Measurements from ENCODE around the gene DPF1.

The DPF1 gene

GRCh38 chr19:38206928-38207327 is 17.1 kb downstream of the DPF1 start:
- Histone ChIP-seq H3K4me1 (ENCODE audit: insufficient read depth, low read length) (0 out of 2 replicates have a peak, but pooled peaks cover 6% of the 10 kb centered on the region), H3K27me3 (ENCODE audit: insufficient read depth, low read length) (no peaks in the 10 kb centered on the region), H3K36me3 (ENCODE audit: insufficient read depth, low read length) (peaks cover 8% of the 10 kb centered on the region), H3K9me3 (ENCODE audit: insufficient read depth, low read depth, low read length) (no peaks in the 10 kb centered on the region), H3K4me3 (ENCODE audit: low read length) (no peak overlapping the region), H3K9ac (ENCODE audit: low read depth, low read length) (no peak overlapping the region), H3K27ac (ENCODE audit: low read depth, low read length) (no peak overlapping the region)
- 87% methylated on average over 16 of the region's 16 CpGs for WGBS

DNA sequence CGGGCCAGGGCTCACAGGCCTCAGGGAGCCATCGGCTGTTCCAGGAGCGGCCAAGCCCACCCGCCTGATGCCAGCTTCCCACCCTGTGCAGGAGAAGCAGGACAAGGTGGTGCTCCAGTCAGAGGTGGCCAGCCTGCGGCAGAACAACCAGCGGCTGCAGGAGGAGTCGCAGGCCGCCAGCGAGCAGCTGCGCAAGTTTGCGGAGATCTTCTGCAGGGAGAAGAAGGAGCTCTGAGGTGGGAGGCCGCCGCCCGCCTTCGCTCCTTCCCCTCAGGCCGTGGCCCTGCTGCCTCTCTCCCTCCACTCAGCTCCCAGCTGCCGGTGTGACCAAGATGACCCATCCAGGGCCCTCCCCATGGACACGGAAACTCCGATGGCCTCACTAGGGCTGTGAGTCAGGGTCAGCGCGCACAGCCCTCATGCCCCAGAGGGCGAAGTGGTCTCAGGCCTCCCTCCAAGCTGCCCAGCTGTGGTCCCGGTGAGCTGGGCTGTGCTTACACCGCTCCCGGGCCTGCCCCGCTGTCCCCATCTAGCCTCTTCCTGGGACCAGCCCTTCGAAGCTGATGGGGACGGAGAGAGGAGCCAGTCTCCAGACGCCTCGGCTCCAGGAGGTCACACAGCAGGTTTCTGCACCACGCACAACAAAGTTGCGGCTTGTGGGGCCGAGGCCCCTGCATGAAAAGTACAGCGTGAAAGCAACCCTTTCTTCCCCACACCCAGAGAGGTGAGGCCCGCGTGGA is 17.8 kb downstream of the DPF1 start:
- H3K9ac ChIP-seq (ENCODE audit: low read depth, low read length): peak overlapping the region; percentile 39; the same call in 1 of the 2 replicates
- WGBS: 88% methylated on average over 36 of the region's 36 CpGs
- 0 out of 2 replicates have a peak, but pooled peaks cover 6% of the 10 kb centered on the region for H3K4me1 ChIP-seq (ENCODE audit: insufficient read depth, low read length)
- H3K27me3 ChIP-seq (ENCODE audit: insufficient read depth, low read length): no peaks in the 10 kb centered on the region
- H3K36me3 ChIP-seq (ENCODE audit: insufficient read depth, low read length): peaks cover 13% of the 10 kb centered on the region
- H3K9me3 ChIP-seq (ENCODE audit: insufficient read depth, low read depth, low read length): no peaks in the 10 kb centered on the region
- H3K27ac ChIP-seq (ENCODE audit: low read depth, low read length): no peak overlapping the region
- H3K4me3 ChIP-seq (ENCODE audit: low read length): no peak overlapping the region

GRCh38 chr19:38204728-38205127 is 19.3 kb downstream of the DPF1 start:
- Histone ChIP-seq H3K4me1 (ENCODE audit: insufficient read depth, low read length) (0 out of 2 replicates have a peak, but pooled peaks cover 6% of the 10 kb centered on the region), H3K27me3 (ENCODE audit: insufficient read depth, low read length) (no peaks in the 10 kb centered on the region), H3K36me3 (ENCODE audit: insufficient read depth, low read length) (peaks cover 19% of the 10 kb centered on the region), H3K9ac (ENCODE audit: low read depth, low read length) (no peak overlapping the region), H3K9me3 (ENCODE audit: insufficient read depth, low read depth, low read length) (no peaks in the 10 kb centered on the region), H3K4me3 (ENCODE audit: low read length) (no peak overlapping the region), H3K27ac (ENCODE audit: low read depth, low read length) (no peak overlapping the region)
- WGBS: 94% methylated on average over 8 of the region's 8 CpGs

DNA sequence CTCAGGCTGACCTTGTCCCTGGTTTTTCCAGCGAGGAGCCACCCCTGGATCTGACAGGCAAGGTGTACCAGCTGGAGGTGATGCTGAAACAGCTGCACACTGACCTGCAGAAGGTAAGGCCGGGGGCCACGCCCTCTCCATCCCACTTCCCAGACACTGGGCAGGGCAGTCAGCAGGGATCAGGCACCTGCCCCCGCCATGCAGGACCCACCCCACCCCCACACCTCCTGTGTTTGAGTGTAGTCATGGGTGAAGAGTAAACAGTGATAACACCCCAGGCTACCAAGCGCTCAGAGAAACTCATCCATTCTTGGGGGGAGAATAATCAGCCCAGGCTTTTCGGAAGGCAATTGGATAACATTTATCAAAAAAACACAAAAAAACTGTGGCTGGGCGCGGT is 19.9 kb downstream of the DPF1 start:
- no peak overlapping the region for H3K27ac ChIP-seq (ENCODE audit: low read depth, low read length)
- no peak overlapping the region for H3K9ac ChIP-seq (ENCODE audit: low read depth, low read length)
- 93% methylated on average over 7 of the region's 8 CpGs for WGBS
- H3K36me3 ChIP-seq (ENCODE audit: insufficient read depth, low read length): peaks cover 19% of the 10 kb centered on the region
- H3K4me3 ChIP-seq (ENCODE audit: low read length): no peak overlapping the region
- H3K9me3 ChIP-seq (ENCODE audit: insufficient read depth, low read depth, low read length): no peaks in the 10 kb centered on the region
- 0 out of 2 replicates have a peak, but pooled peaks cover 6% of the 10 kb centered on the region for H3K4me1 ChIP-seq (ENCODE audit: insufficient read depth, low read length)
- no peaks in the 10 kb centered on the region for H3K27me3 ChIP-seq (ENCODE audit: insufficient read depth, low read length)

- WGBS: 87% methylated on average over 13 of the region's 13 CpGs
- 0 out of 2 replicates have a peak, but pooled peaks cover 6% of the 10 kb centered on the region for H3K4me1 ChIP-seq (ENCODE audit: insufficient read depth, low read length)
- H3K4me3 ChIP-seq (ENCODE audit: low read length): no peak overlapping the region
- H3K9ac ChIP-seq (ENCODE audit: low read depth, low read length): no peak overlapping the region
- no peaks in the 10 kb centered on the region for H3K9me3 ChIP-seq (ENCODE audit: insufficient read depth, low read depth, low read length)
- no peak overlapping the region for H3K27ac ChIP-seq (ENCODE audit: low read depth, low read length)
- peaks cover 19% of the 10 kb centered on the region for H3K36me3 ChIP-seq (ENCODE audit: insufficient read depth, low read length)
- no peaks in the 10 kb centered on the region for H3K27me3 ChIP-seq (ENCODE audit: insufficient read depth, low read length)
These were observed 20.8 kb downstream of the DPF1 start for GRCh38 chr19:38203197-38203596.

GRCh38 chr19:38202504-38202903 is 21.5 kb downstream of the DPF1 start:
- Histone ChIP-seq H3K27me3 (ENCODE audit: insufficient read depth, low read length) (no peaks in the 10 kb centered on the region), H3K4me3 (ENCODE audit: low read length) (no peak overlapping the region), H3K9me3 (ENCODE audit: insufficient read depth, low read depth, low read length) (no peaks in the 10 kb centered on the region), H3K36me3 (ENCODE audit: insufficient read depth, low read length) (peaks cover 19% of the 10 kb centered on the region), H3K27ac (ENCODE audit: low read depth, low read length) (no peak overlapping the region), H3K9ac (ENCODE audit: low read depth, low read length) (no peak overlapping the region), H3K4me1 (ENCODE audit: insufficient read depth, low read length) (0 out of 2 replicates have a peak, but pooled peaks cover 6% of the 10 kb centered on the region)
- WGBS: 93% methylated on average over 14 of the region's 14 CpGs

- H3K9me3 ChIP-seq (ENCODE audit: insufficient read depth, low read depth, low read length): no peaks in the 10 kb centered on the region
- peaks cover 19% of the 10 kb centered on the region for H3K36me3 ChIP-seq (ENCODE audit: insufficient read depth, low read length)
- H3K27me3 ChIP-seq (ENCODE audit: insufficient read depth, low read length): no peaks in the 10 kb centered on the region
- H3K9ac ChIP-seq (ENCODE audit: low read depth, low read length): no peak overlapping the region
- WGBS: 92% methylated on average over 15 of the region's 15 CpGs
- H3K4me3 ChIP-seq (ENCODE audit: low read length): no peak overlapping the region
- H3K27ac ChIP-seq (ENCODE audit: low read depth, low read length): no peak overlapping the region
- H3K4me1 ChIP-seq (ENCODE audit: insufficient read depth, low read length): 0 out of 2 replicates have a peak, but pooled peaks cover 6% of the 10 kb centered on the region
These were observed 22.3 kb downstream of the DPF1 start for GRCh38 chr19:38201731-38202130.

- Histone ChIP-seq H3K9me3 (ENCODE audit: insufficient read depth, low read depth, low read length) (no peaks in the 10 kb centered on the region), H3K36me3 (ENCODE audit: insufficient read depth, low read length) (peaks cover 24% of the 10 kb centered on the region), H3K4me1 (ENCODE audit: insufficient read depth, low read length) (no peaks in the 10 kb centered on the region), H3K27me3 (ENCODE audit: insufficient read depth, low read length) (no peaks in the 10 kb centered on the region), H3K4me3 (ENCODE audit: low read length) (no peak overlapping the region), H3K9ac (ENCODE audit: low read depth, low read length) (no peak overlapping the region), H3K27ac (ENCODE audit: low read depth, low read length) (no peak overlapping the region)
- 97% methylated on average over 11 of the region's 11 CpGs for WGBS
These were observed 24.7 kb downstream of the DPF1 start for GRCh38 chr19:38199340-38199739.

DNA sequence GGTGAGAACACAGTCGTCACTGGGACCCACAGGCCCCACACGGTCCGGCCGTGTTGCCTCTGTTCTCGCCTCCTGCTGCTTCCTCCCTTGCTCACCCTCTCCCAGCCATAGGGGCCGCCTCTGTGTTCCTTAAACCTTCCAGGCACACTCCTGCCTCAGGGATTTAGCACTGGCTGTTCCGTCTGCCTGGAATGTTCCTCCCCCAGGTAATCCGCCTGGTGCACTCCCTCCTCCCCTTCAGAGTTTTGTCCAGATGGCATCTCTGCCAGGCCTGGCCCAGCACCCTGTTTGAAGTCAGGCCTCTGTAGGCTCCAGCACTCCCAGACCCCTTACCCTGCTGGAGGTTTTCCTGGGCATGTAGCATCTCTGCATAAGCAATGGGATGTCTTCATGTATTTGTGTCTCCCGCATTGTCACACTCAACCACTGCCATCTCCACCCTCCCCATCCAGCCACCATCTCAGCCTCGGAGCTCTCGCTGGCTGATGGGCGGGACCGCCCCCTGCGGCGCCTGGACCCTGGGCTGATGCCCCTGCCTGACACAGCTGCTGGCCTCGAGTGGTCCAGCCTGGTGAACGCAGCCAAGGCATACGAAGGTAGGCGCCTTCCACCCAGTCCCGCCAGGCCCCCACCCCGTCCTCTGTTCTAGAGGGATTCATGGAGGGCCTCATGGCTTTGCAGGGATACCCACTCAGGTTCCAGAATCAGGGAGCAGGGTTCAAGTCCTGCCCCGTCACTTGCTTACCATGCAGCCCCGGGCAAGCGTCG is 25.9 kb downstream of the DPF1 start:
- H3K9me3 ChIP-seq (ENCODE audit: insufficient read depth, low read depth, low read length): no peaks in the 10 kb centered on the region
- H3K4me3 ChIP-seq (ENCODE audit: low read length): no peak overlapping the region
- H3K27me3 ChIP-seq (ENCODE audit: insufficient read depth, low read length): no peaks in the 10 kb centered on the region
- no peak overlapping the region for H3K27ac ChIP-seq (ENCODE audit: low read depth, low read length)
- H3K9ac ChIP-seq (ENCODE audit: low read depth, low read length): no peak overlapping the region
- H3K36me3 ChIP-seq (ENCODE audit: insufficient read depth, low read length): peaks cover 24% of the 10 kb centered on the region
- no peaks in the 10 kb centered on the region for H3K4me1 ChIP-seq (ENCODE audit: insufficient read depth, low read length)
- WGBS: 92% methylated on average over 25 of the region's 25 CpGs

- H3K9me3 ChIP-seq (ENCODE audit: insufficient read depth, low read depth, low read length): no peaks in the 10 kb centered on the region
- H3K27ac ChIP-seq (ENCODE audit: low read depth, low read length): no peak overlapping the region
- H3K4me3 ChIP-seq (ENCODE audit: low read length): no peak overlapping the region
- no peaks in the 10 kb centered on the region for H3K4me1 ChIP-seq (ENCODE audit: insufficient read depth, low read length)
- no peaks in the 10 kb centered on the region for H3K27me3 ChIP-seq (ENCODE audit: insufficient read depth, low read length)
- 94% methylated on average over 23 of the region's 23 CpGs for WGBS
- H3K36me3 ChIP-seq (ENCODE audit: insufficient read depth, low read length): peaks cover 17% of the 10 kb centered on the region
- H3K9ac ChIP-seq (ENCODE audit: low read depth, low read length): no peak overlapping the region
These were observed 26.9 kb downstream of the DPF1 start for GRCh38 chr19:38196948-38197656.
